Thyroid gland (tissue), 4 donors: ENCODE results near the gene NDUFS7.

Experiments
- POLR2A ChIP-seq, 2 donors: fragments of 450-650 bp; IDR thresholded peaks; one replicate each; pipeline ENCODE4 v1.6.1; 2017; ENCODE audit warnings: antibody characterized with exemption in 2 of 2, mild to moderate bottlenecking in 2 of 2, moderate library complexity in 1 of 2
- TF ChIP-seq, protein P1 (sequence below), 6 experiments: fragments of 200-600 bp in 3 of 6; fragments of 450-650 bp in 3 of 6; sonication (generic) in 3 of 6; IDR thresholded peaks; one replicate each; pipeline ENCODE4 v1.5.1; 2016 to 2019; ENCODE audit warnings: antibody characterized with exemption in 6 of 6, mild to moderate bottlenecking in 2 of 6, inconsistent platforms in 1 of 6, moderate library complexity in 1 of 6

- TF ChIP-seq, protein P1, sequence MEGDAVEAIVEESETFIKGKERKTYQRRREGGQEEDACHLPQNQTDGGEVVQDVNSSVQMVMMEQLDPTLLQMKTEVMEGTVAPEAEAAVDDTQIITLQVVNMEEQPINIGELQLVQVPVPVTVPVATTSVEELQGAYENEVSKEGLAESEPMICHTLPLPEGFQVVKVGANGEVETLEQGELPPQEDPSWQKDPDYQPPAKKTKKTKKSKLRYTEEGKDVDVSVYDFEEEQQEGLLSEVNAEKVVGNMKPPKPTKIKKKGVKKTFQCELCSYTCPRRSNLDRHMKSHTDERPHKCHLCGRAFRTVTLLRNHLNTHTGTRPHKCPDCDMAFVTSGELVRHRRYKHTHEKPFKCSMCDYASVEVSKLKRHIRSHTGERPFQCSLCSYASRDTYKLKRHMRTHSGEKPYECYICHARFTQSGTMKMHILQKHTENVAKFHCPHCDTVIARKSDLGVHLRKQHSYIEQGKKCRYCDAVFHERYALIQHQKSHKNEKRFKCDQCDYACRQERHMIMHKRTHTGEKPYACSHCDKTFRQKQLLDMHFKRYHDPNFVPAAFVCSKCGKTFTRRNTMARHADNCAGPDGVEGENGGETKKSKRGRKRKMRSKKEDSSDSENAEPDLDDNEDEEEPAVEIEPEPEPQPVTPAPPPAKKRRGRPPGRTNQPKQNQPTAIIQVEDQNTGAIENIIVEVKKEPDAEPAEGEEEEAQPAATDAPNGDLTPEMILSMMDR (IDR thresholded peaks at IDR 0.05): no peak
- TF ChIP-seq POLR2A (IDR thresholded peaks at IDR 0.05): no peak
Observed at GRCh38 chr19:1434040-1434366, 50.3 kb downstream of the NDUFS7 start.
